GM12873 (cell line): ENCODE results near the gene GSK3A.
A peak's percentile ranks its signal among the peaks of the same experiment; 100 is the strongest.

Source experiments
- CTCF ChIP-seq: IDR thresholded peaks from 2 replicates; pipeline ENCODE4 v1.5.1; 2012; ENCODE audit warnings: low read depth, mild to moderate bottlenecking, moderate library complexity, low read length, control low read depth; ENCODE audit not compliant: insufficient read depth; ENCODE audit errors: missing control alignments

GSK3A gene

GRCh38 chr19:42283188-42284065, 41.0 kb upstream of the GSK3A start:
- no peak for TF ChIP-seq CTCF

GRCh38 chr19:42282819-42283187, 40.4 kb upstream of the GSK3A start:
- no peak for TF ChIP-seq CTCF

GRCh38 chr19:42281827-42282762, 39.7 kb upstream of the GSK3A start:
- TF ChIP-seq CTCF = no peak

GRCh38 chr19:42281146-42281826, 38.9 kb upstream of the GSK3A start:
- peak; percentile 36 for TF ChIP-seq CTCF

- TF ChIP-seq CTCF = no peak
Observed at GRCh38 chr19:42280815-42281145, 38.4 kb upstream of the GSK3A start.

GRCh38 chr19:42279902-42280814, 37.8 kb upstream of the GSK3A start:
- peak; percentile 95 for TF ChIP-seq CTCF
